ENCODE results near the gene ECM2. TPM values are rescaled to one million over a fixed set of nuclear protein-coding genes. Genes with fewer than 3 reads are reported as not detected.

ECM2 gene
- total RNA-seq, 1 experiment from 2014 or later, result not detected

GRCh38 chr9:92529124-92529523 lies 6.7 kb downstream of the ECM2 start:
- Histone ChIP-seq H3K9me3 (ENCODE audit: control insufficient read depth in 1 of 2, insufficient read depth in 1 of 2, low read depth in 1 of 2, low read length in 2 of 2) (no peaks in the 10 kb centered on the region), H3K4me3 (replicated peaks in 1 of 2; ENCODE audit: low read depth in 1 of 2, low read length in 2 of 2) (no peak overlapping the region), H3K36me3 (ENCODE audit: control insufficient read depth in 1 of 2, insufficient read depth in 2 of 2, low read length in 2 of 2) (no peaks in the 10 kb centered on the region), H3K79me2 (ENCODE audit: insufficient read depth, low read length) (no peaks in the 10 kb centered on the region), H3K9me2 (ENCODE audit: insufficient read depth) (no peaks in the 10 kb centered on the region), H3K9ac (ENCODE audit: low read length) (no peak overlapping the region), H2AFZ (ENCODE audit: low read depth, low read length, poor library complexity, severe bottlenecking) (no peak overlapping the region), H3K27me3 (ENCODE audit: insufficient read depth, low read length) (no peaks in the 10 kb centered on the region), H4K20me1 (ENCODE audit: insufficient read depth) (no peaks in the 10 kb centered on the region), H3K4me2 (ENCODE audit: low read length) (no peak overlapping the region), H3K27ac (ENCODE audit: low read depth, low read length) (no peak overlapping the region), H3K4me1 (ENCODE audit: control insufficient read depth in 1 of 2, insufficient read depth in 2 of 2, low read length in 2 of 2) (no peaks in the 10 kb centered on the region)
- BruUV-seq (replicated peaks), result no TSS peak
- ChIA-PET POLR2A (no interaction called here), RAD21 (ENCODE audit: low non-redundant PET in 1 of 2, low total read pairs in 2 of 2, uncharacterized antibody in 2 of 2, unreplicated experiment in 2 of 2) (no interaction called here), CTCF (no interaction called here)
- intact Hi-C loops (cut with micrococcal nuclease), result no loop called here
- no peak for DNase-seq (ENCODE audit: low read depth, low spot score)
- ATAC-seq, result no peak
- TF ChIP-seq CTCF (IDR thresholded peaks at IDR 0.05 in 2 of 3, conservative IDR thresholded peaks at IDR 0.05 in 1 of 3; ENCODE audit: borderline replicate concordance in 1 of 3, insufficient read depth in 1 of 3, low read depth in 2 of 3, low read length in 2 of 3) (no peak), YY1 (IDR thresholded peaks at IDR 0.05; ENCODE audit: extremely low read depth, insufficient replicate concordance, low read depth, low read length) (no peak), CEBPB (IDR thresholded peaks at IDR 0.05; ENCODE audit: low read depth) (no peak), JUND (IDR thresholded peaks at IDR 0.05) (no peak), ZNF274 (IDR thresholded peaks at IDR 0.05; ENCODE audit: low read depth, low read length) (no peak), EZH2phosphoT487 (IDR thresholded peaks at IDR 0.05; ENCODE audit: borderline replicate concordance) (no peak), POLR2AphosphoS5 (IDR thresholded peaks at IDR 0.05; ENCODE audit: low read depth, low read length) (no peak), TCF7L2 (IDR thresholded peaks at IDR 0.05; ENCODE audit: borderline replicate concordance, extremely low read depth, insufficient read depth, insufficient read length) (no peak), CBX3 (IDR thresholded peaks at IDR 0.05; ENCODE audit: low read depth) (no peak), POLR2A (IDR thresholded peaks at IDR 0.05; ENCODE audit: borderline replicate concordance, extremely low read depth, insufficient read depth, insufficient read length) (no peak), EZH2 (IDR thresholded peaks at IDR 0.05) (no peak), MAX (IDR thresholded peaks at IDR 0.05) (no peak), ATF3 (IDR thresholded peaks at IDR 0.05) (no peak), ZBTB33 (IDR thresholded peaks at IDR 0.05; ENCODE audit: extremely low read depth, insufficient replicate concordance, low read length) (no peak), FOSL1 (IDR thresholded peaks at IDR 0.05; ENCODE audit: low read depth) (no peak), RAD21 (IDR thresholded peaks at IDR 0.05; ENCODE audit: low read depth) (no peak), ZFX (IDR thresholded peaks at IDR 0.05) (no peak), ELF1 (IDR thresholded peaks at IDR 0.05; ENCODE audit: borderline replicate concordance, low read depth) (no peak)
- TF ChIP-seq, protein P1, sequence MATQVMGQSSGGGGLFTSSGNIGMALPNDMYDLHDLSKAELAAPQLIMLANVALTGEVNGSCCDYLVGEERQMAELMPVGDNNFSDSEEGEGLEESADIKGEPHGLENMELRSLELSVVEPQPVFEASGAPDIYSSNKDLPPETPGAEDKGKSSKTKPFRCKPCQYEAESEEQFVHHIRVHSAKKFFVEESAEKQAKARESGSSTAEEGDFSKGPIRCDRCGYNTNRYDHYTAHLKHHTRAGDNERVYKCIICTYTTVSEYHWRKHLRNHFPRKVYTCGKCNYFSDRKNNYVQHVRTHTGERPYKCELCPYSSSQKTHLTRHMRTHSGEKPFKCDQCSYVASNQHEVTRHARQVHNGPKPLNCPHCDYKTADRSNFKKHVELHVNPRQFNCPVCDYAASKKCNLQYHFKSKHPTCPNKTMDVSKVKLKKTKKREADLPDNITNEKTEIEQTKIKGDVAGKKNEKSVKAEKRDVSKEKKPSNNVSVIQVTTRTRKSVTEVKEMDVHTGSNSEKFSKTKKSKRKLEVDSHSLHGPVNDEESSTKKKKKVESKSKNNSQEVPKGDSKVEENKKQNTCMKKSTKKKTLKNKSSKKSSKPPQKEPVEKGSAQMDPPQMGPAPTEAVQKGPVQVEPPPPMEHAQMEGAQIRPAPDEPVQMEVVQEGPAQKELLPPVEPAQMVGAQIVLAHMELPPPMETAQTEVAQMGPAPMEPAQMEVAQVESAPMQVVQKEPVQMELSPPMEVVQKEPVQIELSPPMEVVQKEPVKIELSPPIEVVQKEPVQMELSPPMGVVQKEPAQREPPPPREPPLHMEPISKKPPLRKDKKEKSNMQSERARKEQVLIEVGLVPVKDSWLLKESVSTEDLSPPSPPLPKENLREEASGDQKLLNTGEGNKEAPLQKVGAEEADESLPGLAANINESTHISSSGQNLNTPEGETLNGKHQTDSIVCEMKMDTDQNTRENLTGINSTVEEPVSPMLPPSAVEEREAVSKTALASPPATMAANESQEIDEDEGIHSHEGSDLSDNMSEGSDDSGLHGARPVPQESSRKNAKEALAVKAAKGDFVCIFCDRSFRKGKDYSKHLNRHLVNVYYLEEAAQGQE (IDR thresholded peaks at IDR 0.05; ENCODE audit: low read depth), result no peak

Data from HCT116 (cell line).